ENCODE results near the gene AAK1. TPM values are rescaled to one million over a fixed set of nuclear protein-coding genes. Genes with fewer than 3 reads are reported as not detected.

The AAK1 gene
- total and polyA plus RNA-seq, 2 of the 13 experiments (the other 11 are each of a cell fraction or from before 2014, with no cell fraction given), result 9.8 to 10.3 TPM

- no peak overlapping the region for H3K27ac ChIP-seq (ENCODE audit: extremely low read length, insufficient read depth, low read length)
- H3K9me3 ChIP-seq (ENCODE audit: low read length), result no peaks in the 10 kb centered on the region
- TF ChIP-seq ZBTB26 (CRISPR knock-in tag; IDR thresholded peaks at IDR 0.05; ENCODE audit: borderline replicate concordance) (no peak), CENPX (CRISPR knock-in tag; IDR thresholded peaks at IDR 0.05) (no peak), ZSCAN29 (CRISPR knock-in tag; conservative IDR thresholded peaks at IDR 0.05) (no peak), SSRP1 (CRISPR knock-in tag; IDR thresholded peaks at IDR 0.05) (no peak), ELF4 (CRISPR knock-in tag; IDR thresholded peaks at IDR 0.05; ENCODE audit: borderline replicate concordance) (no peak), ZNF550 (CRISPR knock-in tag; IDR thresholded peaks at IDR 0.05; ENCODE audit: borderline replicate concordance) (no peak), ZMYM3 (CRISPR knock-in tag; IDR thresholded peaks at IDR 0.05) (no peak), JDP2 (CRISPR knock-in tag; IDR thresholded peaks at IDR 0.05; ENCODE audit: borderline replicate concordance) (no peak), PAX8 (CRISPR knock-in tag; IDR thresholded peaks at IDR 0.05; ENCODE audit: borderline replicate concordance) (no peak), ZNF17 (CRISPR knock-in tag; IDR thresholded peaks at IDR 0.05) (no peak), ZMYM2 (CRISPR knock-in tag; IDR thresholded peaks at IDR 0.05) (no peak), ARNT2 (CRISPR knock-in tag; IDR thresholded peaks at IDR 0.05; ENCODE audit: low read depth) (no peak), ZBTB38 (CRISPR knock-in tag; IDR thresholded peaks at IDR 0.05) (no peak), KAT2B (IDR thresholded peaks at IDR 0.05; ENCODE audit: borderline replicate concordance, low read depth, low read length) (no peak), ZNF564 (CRISPR knock-in tag; IDR thresholded peaks at IDR 0.05) (no peak), ZFP36 (IDR thresholded peaks at IDR 0.05; ENCODE audit: borderline replicate concordance, low read depth, low read length, partially characterized antibody) (no peak), ZNF614 (CRISPR knock-in tag; IDR thresholded peaks at IDR 0.05; ENCODE audit: borderline replicate concordance) (no peak), MXD3 (CRISPR knock-in tag; IDR thresholded peaks at IDR 0.05) (no peak)
- TF ChIP-seq, protein P1, sequence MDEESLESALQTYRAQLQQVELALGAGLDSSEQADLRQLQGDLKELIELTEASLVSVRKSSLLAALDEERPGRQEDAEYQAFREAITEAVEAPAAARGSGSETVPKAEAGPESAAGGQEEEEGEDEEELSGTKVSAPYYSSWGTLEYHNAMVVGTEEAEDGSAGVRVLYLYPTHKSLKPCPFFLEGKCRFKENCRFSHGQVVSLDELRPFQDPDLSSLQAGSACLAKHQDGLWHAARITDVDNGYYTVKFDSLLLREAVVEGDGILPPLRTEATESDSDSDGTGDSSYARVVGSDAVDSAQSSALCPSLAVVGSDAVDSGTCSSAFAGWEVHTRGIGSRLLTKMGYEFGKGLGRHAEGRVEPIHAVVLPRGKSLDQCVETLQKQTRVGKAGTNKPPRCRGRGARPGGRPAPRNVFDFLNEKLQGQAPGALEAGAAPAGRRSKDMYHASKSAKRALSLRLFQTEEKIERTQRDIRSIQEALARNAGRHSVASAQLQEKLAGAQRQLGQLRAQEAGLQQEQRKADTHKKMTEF (CRISPR knock-in tag; IDR thresholded peaks at IDR 0.05), result no peak
- H3K79me2 ChIP-seq (ENCODE audit: insufficient read depth, low read length), result no peaks in the 10 kb centered on the region
- FAIRE-seq (peak; percentile 39), DNase-seq (ENCODE audit: low spot score) (no peak), ATAC-seq (no peak)
- no peak overlapping the region for H3K4me2 ChIP-seq (ENCODE audit: low read depth, low read length)
- H3K9ac ChIP-seq (ENCODE audit: insufficient read depth, low read depth, low read length), result no peak overlapping the region
- intact Hi-C loops (cut with micrococcal nuclease; ENCODE audit: unreplicated experiment), result no loop called here
- H3K4me3 ChIP-seq (replicated peaks in 1 of 3; ENCODE audit: insufficient read depth in 1 of 3, low read depth in 2 of 3, low read length in 3 of 3), result no peak overlapping the region
- no peaks in the 10 kb centered on the region for H3K27me3 ChIP-seq (ENCODE audit: control insufficient read depth in 1 of 2, insufficient read depth in 2 of 2, low read length in 2 of 2)
- H3K4me1 ChIP-seq (ENCODE audit: insufficient read depth, low read length), result peaks cover 16% of the 10 kb centered on the region
- in situ Hi-C loops (cut with HindIII; ENCODE audit: extremely low pct_ligation_motif_present, low pct_unique_long_range_greater_than_20kb), result no loop called here
- ChIA-PET CTCF (ENCODE audit: low intra/inter-chr PET ratio, low total read pairs) (no interaction called here), POLR2A (interaction anchor here (1.7 kb wide), 1 partner anchor 45 kb away, joined by 6 read pairs; the partner anchor contains the start of gene NFU1)
- H2AFZ ChIP-seq (ENCODE audit: low read length), result no peak overlapping the region
- H3K36me3 ChIP-seq (replicated peaks in 1 of 2; ENCODE audit: control insufficient read depth in 1 of 2, insufficient read depth in 2 of 2, low read length in 2 of 2), result no peaks in the 10 kb centered on the region; a peak in 1 of 5 replicates
- no TSS peak for BruUV-seq (replicated peaks)
- WGBS (ENCODE audit: low lambda C conversion rate), result 97% methylated on average over 4 of the region's 4 CpGs
- H4K20me1 ChIP-seq (ENCODE audit: insufficient read depth, low read length), result no peaks in the 10 kb centered on the region
Measured at GRCh38 chr2:69483024-69483423, 160.5 kb downstream of the AAK1 start.
